Forelimb muscle (tissue), 1 donor: ENCODE measurements around the gene CHRFAM7A. TPM values are rescaled to one million over a fixed set of nuclear protein-coding genes. Genes with fewer than 3 reads are reported as not detected.
"Not testable (repeated sequence)": the region's sequence is repeated elsewhere in the genome, so short reads cannot be mapped to it uniquely, and the experiment has no call there.

Source experiments
- DNase-seq: peaks from one replicate; pipeline ENCODE4 v3.0.0-alpha.2; 2013; ENCODE audit warnings: low read depth
- polyA plus RNA-seq: library from polyadenylated mRNA; unstranded; fragments of 120-200 nt; gene quantifications from one replicate; pipeline ENCODE4 v1.2.1, GENCODE V29; 2013; ENCODE audit not compliant: insufficient read length

Gene CHRFAM7A
- polyA plus RNA-seq, result 2.3 TPM

DNA sequence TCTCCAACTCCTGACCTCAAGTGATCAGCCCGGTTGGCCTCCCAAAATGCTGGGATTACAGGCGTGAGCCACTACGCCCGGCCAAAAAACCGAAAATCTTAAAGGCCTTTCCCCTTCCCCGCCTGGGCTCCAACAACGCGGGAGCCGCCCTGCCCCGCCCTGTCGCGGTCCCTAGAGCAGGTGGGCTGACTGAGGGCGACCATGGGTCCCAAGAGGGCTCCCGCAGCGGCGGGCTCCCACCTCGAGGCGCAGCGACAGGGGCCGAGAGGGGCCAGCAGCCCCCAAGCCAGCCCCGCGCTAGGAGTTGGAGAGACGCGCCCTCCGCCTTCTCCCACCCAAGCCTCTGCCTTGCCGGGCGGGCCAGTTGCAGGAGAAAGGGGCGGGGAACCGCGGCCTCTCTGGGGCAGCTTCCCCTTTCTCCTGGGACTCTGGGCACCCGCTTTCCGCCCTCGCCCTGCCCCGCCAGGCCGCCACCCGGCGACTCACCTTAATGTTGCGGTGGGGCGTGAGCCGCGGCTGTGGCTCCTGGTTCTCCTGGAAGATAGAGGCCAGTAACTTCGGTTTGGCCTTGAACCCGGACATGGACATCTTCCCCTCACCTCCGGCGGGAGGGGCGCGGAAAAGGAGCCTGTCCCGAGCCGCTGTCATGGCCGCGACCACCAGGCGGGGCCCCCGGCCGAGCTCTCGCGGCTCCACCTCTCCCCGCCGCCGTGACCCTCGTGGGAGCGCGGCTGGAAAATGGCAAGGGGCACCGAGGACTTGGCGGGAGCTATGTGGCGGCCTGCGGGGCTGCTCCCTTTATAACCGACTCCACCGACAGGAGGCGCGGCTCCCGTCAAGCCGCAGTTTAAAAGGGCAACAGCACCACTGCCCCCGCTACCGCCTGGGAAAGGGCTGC is at the start of gene CHRFAM7A:
CHRFAM7A (minus strand) TSS at position 775 of the 898 bp plus-strand sequence. CDS start 10,189 bp downstream, outside the sequence.
- DNase-seq, result not testable (repeated sequence)

DNA sequence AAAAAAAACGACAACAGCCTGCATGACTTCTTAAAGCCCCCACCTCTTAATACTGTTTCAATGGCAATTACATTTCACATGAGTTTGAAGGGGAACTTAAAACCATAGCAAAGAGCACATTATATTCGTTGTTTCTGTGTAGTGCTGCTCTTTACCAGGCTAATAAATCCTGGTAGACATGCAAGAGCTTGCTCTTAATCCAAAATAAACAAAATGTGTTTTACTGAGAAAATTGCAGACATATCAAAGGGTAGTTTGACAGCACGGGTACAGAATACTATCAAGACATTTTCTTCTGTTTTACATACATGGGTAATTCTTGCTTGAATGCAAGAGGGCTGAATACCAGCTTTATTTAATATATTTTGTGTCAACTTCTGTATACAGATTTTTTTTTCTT is 45.0 kb upstream of the CHRFAM7A start:
- not testable (repeated sequence) for DNase-seq

DNA sequence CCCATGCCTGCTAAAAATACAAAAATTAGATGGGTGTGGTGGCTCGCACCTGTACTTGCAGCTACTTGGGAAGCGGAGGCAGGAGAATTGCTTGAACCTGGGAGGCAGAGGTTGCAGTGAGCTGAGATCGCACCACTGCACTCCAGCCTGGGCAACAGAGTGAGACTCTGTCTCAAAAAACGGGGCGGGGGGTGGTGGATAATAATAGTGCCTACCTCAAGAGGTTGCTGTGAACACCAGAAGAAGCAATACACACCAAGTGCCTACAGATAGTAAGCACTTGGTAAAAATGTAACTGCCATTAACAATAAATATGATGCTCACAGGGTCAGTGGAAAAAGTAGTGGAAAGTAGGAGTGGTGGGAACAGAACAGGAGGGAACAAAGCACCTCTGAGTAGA is 42.5 kb upstream of the CHRFAM7A start:
- not testable (repeated sequence) for DNase-seq

DNA sequence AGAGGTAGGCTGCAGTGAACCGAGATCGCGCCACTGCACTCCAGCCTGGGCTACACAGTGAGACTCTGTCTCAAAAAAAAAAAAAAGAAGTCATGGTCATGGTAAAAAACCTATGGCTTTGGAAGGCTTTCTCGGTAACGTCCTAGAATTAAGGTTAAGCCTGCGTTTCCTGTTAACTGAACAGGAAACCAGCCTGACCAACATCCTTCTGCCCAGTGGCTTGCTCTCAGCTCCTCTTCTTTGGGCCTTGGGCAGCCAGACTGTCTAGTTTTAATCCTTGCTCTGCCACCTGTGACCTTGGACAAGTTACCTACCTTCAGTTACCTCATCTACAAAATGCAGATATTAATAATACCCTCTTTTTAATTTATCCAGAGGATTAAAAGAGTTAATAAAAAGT is 27.4 kb upstream of the CHRFAM7A start:
- not testable (repeated sequence) for DNase-seq

DNA sequence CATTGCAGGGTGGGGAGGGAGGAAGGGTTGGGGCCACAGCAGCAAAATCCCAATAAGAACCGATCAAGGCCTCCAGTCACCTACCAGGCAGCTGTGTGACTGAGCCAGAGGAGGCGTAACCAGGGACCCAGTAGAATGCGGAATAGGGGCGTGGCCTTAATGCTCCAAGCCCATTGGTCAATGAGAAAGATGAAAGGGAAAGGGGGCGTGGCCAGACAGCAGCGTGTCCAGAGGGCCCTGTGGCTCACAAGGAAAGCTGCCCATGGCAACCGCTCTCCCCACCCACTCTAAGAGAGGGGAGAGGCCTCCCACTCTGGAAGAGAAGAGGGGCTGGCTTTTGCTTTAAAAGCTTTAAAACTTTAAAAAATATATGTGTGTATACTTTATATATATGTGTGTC is 20.8 kb upstream of the CHRFAM7A start, which contains the start of gene GOLGA8R:
GOLGA8R (minus strand) TSS at position 101 of the 400 bp plus-strand sequence; CDS start at position 3, 98 bp downstream.
- DNase-seq, result not testable (repeated sequence)

DNA sequence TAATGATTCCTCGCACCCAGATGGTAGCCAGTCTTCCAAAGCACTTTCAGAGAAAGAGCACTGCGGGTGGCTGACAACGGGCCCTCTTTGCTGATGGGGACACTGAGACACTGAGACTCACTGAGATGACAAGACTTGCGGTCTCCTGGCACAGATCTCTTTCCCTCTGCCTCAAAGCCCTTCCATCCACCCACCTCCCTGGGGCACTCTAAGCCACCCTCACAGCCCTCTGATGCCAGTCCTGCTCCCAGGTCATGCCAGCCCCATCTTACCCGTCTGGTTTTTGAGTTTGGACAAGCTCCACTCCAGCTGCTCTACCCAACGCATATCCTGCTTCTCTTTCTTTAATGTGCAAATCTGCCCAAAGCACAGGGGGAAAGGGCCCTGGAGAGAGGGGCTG is 14.3 kb upstream of the CHRFAM7A start:
- not testable (repeated sequence) for DNase-seq

DNA sequence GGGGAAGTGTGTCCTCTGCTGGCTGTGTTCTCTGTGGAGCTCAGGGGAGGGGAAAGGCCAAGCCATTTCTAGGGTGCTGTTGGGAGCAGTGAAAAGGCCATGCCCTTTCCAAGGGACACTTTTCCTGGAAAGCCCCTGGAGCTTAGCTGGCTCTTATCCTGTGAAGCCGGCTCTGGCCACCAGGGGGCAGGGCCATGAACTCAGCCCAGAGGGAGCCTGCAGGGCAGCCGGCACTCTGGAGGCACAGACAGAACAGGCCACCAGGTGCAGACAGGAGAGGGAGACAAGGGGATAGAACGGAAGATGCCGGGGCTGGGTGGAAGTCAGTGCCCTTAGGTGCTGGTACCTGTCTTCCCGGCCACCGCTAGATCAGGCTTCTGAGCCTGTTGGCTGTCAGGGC is 5.6 kb upstream of the CHRFAM7A start:
- not testable (repeated sequence) for DNase-seq

DNA sequence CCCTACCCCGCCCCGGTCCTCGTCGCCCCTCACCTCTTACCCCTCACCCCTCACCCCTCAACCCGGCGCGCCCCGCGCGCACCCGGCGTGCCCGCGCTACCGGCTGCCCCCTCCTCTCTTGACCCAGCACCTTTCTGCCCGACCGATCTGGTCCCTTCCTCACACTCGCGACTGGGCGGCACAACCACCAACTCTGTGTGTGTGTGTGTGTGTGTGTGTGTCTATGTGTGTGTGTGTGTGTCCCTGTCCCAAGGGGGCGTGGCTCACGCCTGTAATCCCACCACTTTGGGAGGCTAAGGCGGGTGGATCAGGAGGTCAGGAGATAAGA is 288 bp upstream of the CHRFAM7A start:
- not testable (repeated sequence) for DNase-seq

DNA sequence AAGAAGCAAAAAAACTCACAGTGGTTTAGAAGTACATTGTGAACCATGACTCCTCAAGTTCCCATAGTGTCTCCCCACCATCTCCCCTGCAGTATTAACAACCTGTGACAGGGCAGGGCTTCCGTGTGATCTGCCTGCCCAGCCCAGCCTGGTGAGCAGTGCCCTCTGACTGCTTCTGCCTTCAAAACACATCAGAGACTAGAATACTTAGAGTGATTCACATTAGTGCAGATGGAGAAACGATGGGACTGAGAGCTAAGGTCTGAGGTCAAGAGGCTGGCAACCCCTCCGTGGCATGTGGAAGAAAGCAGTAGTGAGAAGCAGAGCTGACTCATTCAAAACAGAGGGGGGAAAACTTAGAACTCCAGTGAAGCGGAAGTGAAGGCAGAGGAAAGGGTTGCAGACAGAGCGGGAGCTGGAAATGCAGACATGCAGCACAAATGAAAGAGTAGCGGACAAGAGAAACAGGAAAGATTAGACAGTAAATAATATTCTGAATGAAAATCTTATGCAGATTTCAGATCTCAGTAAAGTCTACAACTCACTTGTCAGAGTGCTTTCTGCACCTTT is 6.9 kb downstream of the CHRFAM7A start:
- DNase-seq, result not testable (repeated sequence)

DNA sequence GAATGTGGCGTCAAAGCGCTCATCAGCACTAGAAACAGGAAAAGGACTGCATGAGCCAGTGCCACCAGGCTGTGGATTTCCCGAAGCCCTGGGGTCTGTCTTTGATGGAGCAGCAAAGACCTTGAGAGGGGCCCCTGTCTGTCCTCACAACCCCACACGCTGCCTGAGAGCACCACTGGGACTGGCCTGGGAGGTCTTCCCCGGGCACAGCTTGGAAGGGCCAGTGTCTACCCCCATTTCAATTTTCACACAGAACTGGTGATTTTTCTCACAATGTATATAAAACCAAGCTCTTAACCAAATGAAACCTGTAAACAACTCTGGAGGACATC is 16.3 kb downstream of the CHRFAM7A start:
- not testable (repeated sequence) for DNase-seq

DNA sequence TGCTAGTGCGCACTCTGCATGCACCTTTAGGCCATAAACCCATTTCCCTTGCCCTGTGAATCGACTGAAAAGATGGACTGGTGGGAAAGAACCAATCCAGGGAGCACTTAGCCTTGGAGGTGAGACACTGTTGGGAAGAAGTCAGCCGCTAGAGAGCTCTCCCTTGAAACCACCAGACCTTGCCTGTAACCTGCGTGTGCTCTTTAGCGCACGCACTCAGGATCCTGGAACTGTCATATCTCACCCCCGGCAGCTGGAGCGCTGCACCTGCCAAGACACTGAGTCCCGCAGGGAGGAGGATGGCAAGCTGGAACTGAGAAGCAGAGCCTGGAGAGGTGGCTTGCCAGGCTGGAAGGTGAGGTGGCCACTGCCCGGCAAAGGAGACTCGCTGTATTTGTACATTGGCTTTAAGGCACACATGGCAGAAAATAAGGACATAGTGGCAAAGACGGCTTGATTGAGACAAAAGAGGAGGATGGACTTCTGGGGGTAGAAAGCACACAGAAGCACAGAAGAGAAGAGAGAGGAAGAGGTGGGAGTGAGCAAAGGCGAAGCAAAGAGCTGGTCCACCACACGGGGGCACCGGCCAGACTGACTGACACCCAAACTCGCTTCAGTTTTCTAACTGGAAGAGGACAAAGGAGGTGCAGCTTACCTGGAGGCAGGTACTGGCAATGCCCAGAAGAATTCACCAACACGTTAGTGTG is 16.8 kb downstream of the CHRFAM7A start:
- not testable (repeated sequence) for DNase-seq

DNA sequence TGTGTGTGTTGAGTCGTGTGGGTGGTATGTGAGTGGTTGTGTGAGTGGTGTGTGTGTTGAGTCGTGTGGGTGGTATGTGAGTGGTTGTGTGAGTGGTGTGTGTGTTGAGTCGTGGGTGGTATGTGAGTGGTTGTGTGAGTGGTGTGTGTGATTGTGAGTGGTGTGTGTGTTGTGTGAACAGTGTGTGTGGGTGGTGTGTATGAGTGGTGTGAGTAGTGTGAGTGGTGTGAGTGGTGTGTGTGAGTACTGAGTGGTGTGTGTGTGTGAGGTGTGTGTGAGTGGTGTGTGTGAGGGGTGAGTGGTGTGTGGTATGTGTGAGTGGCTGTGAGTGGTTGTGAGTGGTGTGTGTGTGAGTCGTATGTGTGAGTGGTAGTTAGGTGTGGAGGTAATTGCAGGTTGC is 17.5 kb downstream of the CHRFAM7A start:
- DNase-seq, result not testable (repeated sequence)

DNA sequence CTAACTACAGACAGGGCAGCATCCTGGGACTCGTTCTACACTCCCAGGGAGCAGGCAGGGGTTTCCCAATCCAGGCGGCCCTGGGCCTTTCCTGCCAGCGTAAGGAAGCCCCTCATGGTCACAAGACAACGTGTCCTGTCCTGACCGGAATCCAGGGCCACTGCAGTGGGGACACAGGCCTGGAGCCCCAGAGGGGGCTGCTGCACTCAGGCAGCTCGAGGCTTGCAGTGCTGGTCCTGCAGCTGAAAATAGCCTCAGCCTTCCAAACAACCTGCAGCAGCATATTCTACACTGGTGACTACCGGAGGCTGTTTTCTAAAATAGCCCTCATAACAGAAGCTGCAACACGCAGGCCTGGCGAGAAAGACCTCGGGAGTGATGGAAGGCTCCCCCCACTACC is 18.5 kb downstream of the CHRFAM7A start:
- DNase-seq, result not testable (repeated sequence)

DNA sequence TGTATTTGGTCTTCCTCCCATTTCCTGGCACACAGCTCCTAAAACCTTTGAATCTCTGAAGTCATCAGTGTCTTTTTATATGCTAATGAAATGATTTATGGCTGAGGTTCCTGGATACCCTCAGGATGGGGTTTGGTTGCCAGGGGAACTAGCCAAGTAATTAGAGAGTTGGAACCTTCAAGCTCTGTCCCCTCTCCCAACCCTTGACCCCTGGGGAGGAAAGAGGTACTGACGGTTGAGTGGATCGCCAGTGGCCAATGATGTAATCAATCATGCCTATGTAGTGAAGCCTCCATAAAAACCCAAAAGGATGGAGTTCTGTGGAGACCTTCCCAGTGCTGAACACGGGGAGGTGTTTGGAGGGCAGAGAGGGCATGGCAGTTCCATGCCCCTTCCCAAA is 25.1 kb downstream of the CHRFAM7A start:
- DNase-seq, result not testable (repeated sequence)

DNA sequence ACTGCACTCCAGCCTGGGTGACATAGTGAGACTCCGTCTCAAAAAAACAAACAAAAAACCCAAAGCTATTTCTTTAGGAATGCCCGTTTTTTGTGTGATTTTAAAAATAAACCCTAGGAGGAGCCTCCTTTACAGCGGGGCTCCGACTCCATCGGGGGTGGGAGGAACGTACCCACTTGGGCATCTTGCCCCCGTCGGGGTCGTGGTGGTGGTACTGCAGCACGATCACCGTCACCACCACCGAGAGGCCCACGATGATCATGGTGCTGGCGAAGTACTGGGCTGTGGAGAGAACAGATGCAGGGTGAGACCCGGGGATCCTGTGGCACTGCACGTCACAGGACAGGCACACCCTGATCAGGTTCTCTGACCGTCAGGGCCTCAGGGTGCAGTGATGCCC is 26.1 kb downstream of the CHRFAM7A start:
- not testable (repeated sequence) for DNase-seq

DNA sequence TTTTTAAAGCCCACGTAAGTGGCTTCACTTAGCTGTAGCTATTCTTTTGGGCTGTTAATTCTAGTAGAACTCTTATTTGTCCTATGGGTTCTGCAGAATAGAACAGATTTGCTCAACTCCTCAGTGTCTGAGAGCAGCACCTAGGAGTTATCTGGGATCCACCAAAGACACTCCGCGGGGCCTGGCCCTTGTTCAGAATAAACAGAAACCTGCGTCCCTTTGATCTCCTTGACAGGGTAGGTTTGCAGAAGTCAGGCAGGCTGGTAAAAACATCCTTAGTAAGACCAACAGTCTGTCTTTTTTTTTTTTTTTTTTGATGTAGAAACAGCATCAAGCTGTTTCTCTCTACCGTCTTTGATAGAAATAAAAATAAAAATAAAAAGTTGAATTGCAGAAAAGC is 31.9 kb downstream of the CHRFAM7A start:
- not testable (repeated sequence) for DNase-seq

DNA sequence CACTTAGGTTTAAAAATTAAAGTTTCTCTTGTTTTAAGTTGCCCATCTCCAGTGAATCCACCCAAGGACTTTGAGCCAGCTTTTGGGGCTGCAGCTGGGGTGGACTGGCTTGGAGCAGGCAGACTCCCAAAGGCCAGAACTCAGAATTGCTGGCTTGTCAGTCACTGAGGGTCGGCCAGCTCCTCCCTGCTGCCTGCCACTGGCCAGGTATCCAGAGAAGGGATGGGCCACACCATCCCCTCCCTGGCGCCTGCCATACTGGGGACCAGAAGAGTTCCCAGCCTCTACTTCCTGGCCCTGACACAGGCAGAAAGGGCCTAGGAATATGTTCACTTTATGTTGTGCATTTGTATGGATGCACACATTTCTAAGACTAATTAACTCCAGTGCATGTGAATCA is 32.4 kb downstream of the CHRFAM7A start:
- not testable (repeated sequence) for DNase-seq

DNA sequence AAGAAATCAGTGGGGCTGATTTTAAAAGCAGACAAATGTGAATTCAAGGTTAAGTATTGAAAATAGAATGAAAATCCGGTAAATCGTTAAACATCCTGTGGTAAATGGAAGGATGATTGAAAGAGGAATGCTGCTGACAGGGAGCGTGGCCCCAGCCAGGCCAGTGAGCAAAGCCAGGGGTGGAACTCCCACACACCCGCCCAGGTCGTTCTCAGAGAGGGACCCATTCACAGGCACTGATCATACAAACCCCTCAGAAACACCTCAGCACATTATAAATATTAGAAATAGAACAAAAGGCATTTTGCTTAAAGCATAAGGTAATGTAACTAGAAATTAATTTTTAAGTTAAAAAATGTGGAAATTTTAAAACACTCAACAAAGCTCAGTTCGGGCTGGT is 38.3 kb downstream of the CHRFAM7A start:
- DNase-seq, result not testable (repeated sequence)

DNA sequence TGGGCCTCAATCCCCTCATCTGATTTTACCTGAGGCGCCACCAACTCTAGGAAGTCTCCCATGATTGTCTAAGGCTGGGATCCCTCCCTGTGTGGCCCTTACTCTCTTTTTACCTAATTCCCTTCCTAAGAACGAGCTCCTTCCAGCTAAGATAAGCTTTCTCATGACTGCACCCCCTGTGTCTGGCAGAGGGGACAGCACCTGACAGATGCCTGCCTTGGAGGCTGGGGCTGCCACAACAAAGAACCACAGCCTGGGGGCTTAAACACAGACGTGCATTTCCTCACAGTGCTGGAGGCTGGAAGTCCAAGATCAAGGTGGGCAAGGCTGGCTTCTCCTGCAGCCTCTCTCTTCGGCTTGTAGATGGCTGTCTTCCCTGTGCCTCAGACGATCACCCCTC is 43.5 kb downstream of the CHRFAM7A start:
- not testable (repeated sequence) for DNase-seq

DNA sequence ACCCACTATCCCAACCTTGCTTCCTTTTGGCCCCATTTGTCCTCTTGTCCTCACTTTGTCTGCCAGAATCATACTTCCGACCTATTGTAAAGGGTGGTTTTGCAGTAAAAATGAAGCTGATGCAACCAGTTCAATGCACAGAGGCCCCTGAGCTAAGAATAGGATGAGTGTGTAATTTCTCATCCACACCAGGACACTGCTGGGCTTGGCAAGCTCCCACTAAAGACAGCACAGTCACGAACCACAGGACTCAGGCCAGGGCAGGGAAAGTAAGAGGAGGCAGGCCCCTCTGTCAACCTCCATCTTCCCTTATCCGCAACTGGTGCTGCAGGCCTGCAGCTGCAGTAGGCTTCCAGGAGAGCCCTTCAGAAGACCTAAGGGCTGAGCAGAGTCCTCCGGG is 56.8 kb downstream of the CHRFAM7A start:
- not testable (repeated sequence) for DNase-seq

DNA sequence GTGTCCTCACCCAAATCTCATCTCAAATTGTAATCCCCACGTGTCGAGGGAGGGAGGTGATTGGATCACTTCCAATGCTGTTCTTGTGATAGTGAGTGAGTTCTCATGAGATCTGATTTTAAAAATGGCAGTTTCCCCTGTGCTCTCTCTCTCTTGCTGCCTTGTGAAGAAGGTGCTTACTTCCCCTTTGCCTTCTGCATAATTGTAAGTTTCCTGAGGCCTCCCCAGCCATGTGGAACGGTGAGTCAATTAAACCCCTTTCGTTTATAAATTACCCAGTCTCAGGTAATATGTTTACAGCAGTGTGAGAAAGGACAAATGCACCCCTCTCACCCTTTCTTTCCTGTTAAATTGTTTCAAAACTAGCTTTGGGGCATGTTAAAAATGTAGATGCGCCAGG is 59.2 kb downstream of the CHRFAM7A start:
- DNase-seq, result not testable (repeated sequence)

DNA sequence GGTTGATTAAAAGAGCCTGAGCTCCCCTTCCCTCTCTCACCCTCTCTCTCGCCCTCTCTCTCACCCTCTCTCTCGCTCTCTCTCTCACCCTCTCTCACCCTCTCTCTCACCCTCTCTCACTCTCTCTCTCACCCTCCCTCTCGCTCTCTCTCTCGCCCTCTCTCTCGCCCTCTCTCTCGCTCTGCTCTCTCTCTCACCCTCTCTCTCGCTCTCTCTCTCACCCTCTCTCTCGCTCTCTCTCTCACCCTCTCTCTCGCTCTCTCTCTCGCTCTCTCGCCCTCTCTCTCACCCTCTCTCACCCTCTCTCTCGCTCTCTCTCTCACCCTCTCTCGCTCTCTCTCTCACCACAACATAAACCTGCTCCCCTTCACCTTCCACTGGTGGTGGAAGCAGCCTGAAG is 67.2 kb downstream of the CHRFAM7A start:
- not testable (repeated sequence) for DNase-seq
